Ovary (tissue), 3 donors: Measurements from ENCODE around the gene FKBP4.

ENCODE experiments used
- EP300 ChIP-seq: sonication (generic); formaldehyde crosslinking; IDR thresholded peaks from one replicate; pipeline ENCODE4 v1.6.1; 2017; ENCODE audit warnings: antibody characterized with exemption
- POLR2A ChIP-seq: fragments of 450-650 bp; IDR thresholded peaks from one replicate; pipeline ENCODE4 v1.6.1; 2017; ENCODE audit warnings: antibody characterized with exemption, mild to moderate bottlenecking, moderate library complexity
- TF ChIP-seq, protein P1 (sequence below), 3 donors: fragments of 450-650 bp in 2 of 3; fragments of 200-600 bp in 1 of 3; IDR thresholded peaks; one replicate each; pipeline versions ENCODE4 v1.5.1 to v1.8.0; 2016 to 2022; ENCODE audit warnings: antibody characterized with exemption in 3 of 3, mild to moderate bottlenecking in 1 of 3
- donor health status: DM: no; HTN: no; CAD: no.

- TF ChIP-seq POLR2A = no peak
- TF ChIP-seq, protein P1, sequence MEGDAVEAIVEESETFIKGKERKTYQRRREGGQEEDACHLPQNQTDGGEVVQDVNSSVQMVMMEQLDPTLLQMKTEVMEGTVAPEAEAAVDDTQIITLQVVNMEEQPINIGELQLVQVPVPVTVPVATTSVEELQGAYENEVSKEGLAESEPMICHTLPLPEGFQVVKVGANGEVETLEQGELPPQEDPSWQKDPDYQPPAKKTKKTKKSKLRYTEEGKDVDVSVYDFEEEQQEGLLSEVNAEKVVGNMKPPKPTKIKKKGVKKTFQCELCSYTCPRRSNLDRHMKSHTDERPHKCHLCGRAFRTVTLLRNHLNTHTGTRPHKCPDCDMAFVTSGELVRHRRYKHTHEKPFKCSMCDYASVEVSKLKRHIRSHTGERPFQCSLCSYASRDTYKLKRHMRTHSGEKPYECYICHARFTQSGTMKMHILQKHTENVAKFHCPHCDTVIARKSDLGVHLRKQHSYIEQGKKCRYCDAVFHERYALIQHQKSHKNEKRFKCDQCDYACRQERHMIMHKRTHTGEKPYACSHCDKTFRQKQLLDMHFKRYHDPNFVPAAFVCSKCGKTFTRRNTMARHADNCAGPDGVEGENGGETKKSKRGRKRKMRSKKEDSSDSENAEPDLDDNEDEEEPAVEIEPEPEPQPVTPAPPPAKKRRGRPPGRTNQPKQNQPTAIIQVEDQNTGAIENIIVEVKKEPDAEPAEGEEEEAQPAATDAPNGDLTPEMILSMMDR (IDR thresholded peaks at IDR 0.05) = no peak
- TF ChIP-seq EP300 = no peak
Measured at GRCh38 chr12:2832550-2833127, 37.9 kb downstream of the FKBP4 start.
